NT2/D1 (cell line): ENCODE measurements around the gene UGT1A9.

ENCODE experiments used
- YY1 ChIP-seq: IDR thresholded peaks from 2 replicates; pipeline ENCODE4 v1.6.1; 2011; ENCODE audit not compliant: insufficient read length, insufficient read depth
- ZNF274 ChIP-seq: IDR thresholded peaks from 2 replicates; pipeline ENCODE4 v1.6.1; 2011; ENCODE audit warnings: mild to moderate bottlenecking, low read depth, low read length

GRCh38 chr2:233714121-233714520 lies 42.4 kb downstream of the UGT1A9 start:
- TF ChIP-seq ZNF274 (no peak), YY1 (no peak)
